Right renal pelvis (tissue), 4 donors: ENCODE results near the gene GRIK4. TPM values are rescaled to one million over a fixed set of nuclear protein-coding genes. Genes with fewer than 3 reads are reported as not detected.
"Not testable (repeated sequence)": the region's sequence is repeated elsewhere in the genome, so short reads cannot be mapped to it uniquely, and the experiment has no call there.

Experiments used
- DNase-seq, 4 donors: peaks; one replicate each; pipeline ENCODE4 v3.0.0-alpha.2; 2013; ENCODE audit warnings: low read depth in 4 of 4, low spot score in 3 of 4, missing footprints in 1 of 4
- polyA plus RNA-seq, 4 donors: library from polyadenylated mRNA; unstranded; fragments of 120-200 nt; gene quantifications; one replicate each; pipeline ENCODE4 v1.2.1, GENCODE V29; 2013; ENCODE audit not compliant: insufficient read length in 4 of 4

The GRIK4 gene
- polyA plus RNA-seq, 4 donors = 0.96 to 1.4 (median 1.2) TPM

DNA sequence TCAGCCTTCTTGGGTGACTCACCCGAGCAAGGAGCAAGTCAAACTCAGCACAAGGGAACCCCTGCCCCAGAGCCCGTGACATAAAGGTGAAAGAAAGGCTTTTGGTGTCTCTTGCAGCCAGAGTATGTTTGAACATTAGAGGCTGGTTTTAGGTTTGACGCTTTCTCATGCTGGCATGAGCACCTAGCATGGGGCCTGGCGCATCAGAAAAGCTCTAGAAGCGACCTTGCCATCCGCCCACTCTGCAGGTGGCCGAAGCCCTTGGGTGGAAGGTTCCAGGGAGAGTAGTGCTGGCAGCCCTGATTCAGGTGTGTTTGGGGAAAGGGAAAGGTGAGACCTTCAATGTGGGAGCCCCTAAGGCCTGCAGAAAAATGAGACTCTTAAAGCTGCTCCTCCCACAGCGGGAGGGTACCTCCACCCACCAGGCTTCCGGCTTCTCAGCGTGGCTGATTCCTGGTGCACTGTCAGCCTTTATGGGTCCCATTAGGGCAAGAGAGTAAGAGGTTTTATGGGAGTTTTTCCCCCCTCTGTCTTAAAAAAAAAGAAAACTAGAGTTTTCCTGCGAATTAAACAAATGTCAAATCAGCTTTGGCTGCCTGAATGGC lies 88.4 kb downstream of the GRIK4 start:
- no peak for DNase-seq

DNA sequence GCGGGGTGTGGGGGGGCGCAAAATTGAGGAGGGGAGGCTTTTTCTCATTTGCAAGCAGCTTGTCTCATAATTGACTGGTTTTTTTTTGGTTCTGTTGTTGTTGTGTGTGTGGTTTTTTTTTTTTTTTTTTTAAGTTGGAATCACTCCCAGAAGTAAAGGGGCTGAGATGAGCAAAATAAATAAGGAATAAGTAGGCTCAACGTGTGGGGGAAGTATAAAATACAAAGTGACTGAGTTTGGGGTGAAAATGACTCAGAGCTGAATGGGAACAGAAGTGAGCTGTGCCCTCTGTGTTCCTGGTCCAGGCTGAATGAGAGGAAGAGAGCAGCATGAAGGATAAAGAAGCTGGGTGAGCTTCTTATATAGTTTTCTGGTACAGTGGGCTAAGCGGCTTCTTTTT lies 90.0 kb downstream of the GRIK4 start:
- no peak for DNase-seq

GRCh38 chr11:120603071-120603470 lies 91.5 kb downstream of the GRIK4 start:
- no peak for DNase-seq

DNA sequence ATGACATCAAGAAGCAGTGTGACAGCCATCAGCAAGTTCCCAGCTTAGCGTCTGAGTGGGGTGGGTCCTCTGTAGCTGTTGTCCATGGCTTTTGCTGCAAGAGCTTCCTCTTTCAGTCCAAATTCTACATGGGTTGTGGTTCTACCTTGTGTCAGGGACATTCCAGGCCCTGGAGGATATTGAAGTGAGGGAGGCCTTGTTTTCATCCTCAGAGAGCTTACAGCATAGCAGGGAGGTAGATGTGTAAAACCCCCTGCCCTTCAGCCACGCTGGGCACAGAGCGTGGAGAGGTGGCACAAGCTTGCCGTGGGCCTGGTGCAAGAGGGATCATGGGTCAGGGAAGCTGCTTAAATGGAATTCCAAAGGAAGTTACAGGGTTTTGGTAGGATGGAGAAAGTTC lies 93.9 kb downstream of the GRIK4 start:
- DNase-seq = no peak

GRCh38 chr11:120606211-120607010 lies 94.9 kb downstream of the GRIK4 start:
- DNase-seq = no peak

- no peak for DNase-seq
Observed at GRCh38 chr11:120608061-120608460, 96.5 kb downstream of the GRIK4 start.

DNA sequence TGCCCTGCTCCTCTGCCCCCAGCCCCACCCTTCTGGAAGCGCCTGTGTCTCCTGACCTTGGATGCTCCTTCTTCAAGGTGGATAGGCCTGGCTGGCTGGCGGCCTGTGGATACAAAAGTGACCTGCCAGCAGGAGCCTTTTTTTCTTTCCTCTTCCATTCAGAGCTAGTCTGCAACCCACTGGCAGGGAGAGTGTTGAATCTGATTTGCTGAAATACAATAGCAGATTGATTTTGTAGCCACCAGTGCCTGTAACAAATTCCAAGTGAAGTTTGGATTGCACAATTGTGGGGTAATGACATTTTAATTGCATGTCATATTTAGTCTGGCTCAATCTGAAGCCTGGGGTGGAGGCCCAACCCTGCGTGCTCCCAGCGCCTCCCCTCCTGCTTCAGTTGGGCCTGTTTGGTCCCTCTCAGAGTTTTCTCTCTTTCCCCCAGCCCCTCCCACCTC lies 97.2 kb downstream of the GRIK4 start:
- no peak for DNase-seq

DNA sequence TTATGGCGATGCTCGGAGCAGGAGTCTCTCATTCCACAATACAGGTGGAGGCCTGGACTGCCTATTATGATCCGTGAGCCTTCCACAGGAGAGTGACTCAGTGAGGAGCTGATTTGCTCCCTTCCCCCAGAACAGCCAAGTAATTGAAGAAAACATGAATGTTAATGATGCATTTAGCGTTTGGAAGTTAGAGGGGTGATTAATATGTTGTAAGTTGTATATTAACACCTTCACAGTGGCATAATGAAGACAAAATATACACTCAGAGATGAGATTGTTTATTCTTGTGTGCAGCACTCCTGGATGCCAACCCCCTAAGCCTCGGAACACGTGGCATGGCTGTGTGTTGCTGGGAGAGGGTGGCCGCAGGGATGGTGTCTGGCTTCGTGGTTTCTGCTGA lies 98.6 kb downstream of the GRIK4 start:
- DNase-seq = no peak

GRCh38 chr11:120611581-120611980 lies 100.0 kb downstream of the GRIK4 start:
- DNase-seq = no peak

DNA sequence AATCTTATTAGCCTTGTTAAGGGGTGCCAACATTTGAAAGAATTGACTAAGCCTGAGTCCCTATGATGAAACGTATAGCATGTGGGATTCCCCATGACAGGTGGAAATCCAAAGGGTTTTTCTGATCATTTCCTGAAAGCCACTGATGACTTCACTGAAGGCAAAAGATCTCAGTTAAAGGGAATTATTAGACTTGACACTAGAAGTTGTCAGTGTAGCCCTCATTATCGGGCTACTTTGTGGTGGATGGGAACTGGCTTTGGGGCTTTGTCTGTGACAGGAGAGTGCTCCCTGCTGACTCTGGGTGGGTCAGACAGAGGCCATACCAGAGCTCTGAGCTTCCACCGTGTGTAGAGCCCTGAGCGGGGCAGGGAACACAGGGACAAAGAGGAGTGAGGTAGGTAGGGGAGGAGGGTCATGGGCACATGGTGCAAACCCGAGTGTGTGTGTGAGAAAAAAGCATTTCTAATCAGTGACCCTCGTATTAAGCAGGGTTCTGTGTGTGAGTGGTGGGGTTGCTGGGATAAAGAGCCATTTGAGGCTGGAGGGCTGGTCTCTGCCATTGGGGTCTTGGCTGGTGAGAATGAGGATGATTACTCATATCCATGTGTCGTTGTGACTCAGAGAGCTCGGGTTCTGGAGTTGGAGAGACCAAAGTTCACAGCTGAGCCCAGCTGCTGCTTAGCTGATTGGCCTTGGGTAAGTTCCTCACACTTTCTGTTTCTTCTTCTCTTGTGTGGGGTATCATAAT lies 101.1 kb downstream of the GRIK4 start:
- DNase-seq = no peak

DNA sequence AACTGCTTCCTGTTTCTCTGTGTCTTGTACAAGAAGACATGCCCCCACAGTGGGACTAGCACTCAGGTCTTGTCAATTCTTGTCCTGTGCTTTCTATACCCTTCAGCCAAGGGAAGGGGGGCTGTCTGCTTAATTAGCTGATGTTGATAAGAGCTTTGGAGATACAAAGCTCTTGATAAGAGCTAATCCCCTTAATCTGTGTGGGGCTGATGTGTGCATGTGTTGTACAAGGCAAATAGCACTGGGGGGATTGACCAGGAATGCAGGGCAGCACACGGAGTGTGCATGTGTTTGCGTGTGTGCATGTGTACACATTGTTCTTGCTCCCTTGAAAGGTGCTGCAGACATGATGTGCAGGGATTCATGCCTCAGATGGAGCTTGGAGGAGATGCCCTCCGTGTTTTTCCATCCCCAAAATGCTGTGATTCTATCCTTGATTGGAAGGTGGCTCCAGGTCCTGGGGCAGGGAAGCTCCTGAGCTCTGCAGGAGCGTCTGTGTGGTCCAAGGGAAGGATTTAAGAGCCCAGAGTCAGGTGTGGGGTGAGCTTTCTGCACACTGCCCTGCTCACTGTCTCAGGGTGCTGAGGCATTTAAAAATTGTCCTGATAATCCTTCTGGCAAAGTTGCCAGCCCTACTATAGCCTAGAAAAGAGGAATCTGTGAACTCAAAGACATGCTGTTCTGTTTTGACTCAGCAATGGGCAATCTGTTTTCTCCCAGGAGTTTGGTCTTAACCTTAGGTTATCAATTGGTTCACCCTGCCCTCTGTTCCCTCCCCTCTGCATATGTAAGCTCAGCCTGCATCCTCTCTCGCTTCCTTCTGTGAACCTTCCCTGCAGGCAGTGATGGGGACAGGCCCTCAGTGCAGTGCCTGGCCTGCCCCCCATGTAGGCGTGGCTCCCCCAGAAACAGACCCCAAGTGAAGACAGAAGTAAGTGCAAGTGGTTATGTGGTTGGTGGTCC lies 102.0 kb downstream of the GRIK4 start:
- no peak for DNase-seq

DNA sequence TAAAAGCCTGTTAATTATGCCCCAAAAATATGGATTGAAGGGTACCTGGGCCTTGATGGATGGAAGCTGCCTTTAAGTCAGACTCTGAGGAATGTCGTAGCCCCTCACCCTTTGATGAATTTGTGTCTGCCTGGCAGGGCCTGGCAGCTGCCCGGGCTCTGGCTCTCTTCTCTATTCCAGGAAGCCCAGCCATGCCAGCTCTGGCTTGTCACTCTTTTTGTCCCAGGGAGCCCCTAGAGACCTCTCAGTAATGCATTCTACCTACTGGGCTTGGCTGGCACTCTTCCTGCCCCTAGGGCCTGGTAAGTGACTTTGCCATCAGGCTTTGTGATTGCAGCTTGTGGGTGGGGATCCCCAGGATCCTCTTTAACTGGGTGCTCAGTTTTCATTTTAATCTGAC lies 103.8 kb downstream of the GRIK4 start:
- DNase-seq = no peak

DNA sequence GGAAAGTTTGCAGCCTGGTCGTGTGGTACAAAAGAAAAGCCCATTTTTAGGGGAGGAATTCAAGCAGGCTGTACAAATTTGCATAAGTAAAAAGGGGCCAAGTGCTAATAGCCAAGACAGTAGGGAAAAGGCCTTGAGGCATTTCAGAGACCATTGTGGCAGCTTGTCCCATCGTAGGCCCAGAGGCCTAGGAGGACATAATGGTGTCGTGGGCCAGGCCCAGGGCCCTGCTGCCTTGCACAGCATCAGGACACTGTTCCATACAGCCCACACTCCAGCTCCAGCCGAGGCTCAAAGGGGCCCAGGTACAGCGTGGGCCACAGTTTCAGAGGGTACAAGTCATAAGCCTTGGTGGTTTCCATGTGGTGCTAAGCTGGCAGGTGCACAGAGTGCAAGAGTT lies 106.9 kb downstream of the GRIK4 start:
- no peak for DNase-seq

DNA sequence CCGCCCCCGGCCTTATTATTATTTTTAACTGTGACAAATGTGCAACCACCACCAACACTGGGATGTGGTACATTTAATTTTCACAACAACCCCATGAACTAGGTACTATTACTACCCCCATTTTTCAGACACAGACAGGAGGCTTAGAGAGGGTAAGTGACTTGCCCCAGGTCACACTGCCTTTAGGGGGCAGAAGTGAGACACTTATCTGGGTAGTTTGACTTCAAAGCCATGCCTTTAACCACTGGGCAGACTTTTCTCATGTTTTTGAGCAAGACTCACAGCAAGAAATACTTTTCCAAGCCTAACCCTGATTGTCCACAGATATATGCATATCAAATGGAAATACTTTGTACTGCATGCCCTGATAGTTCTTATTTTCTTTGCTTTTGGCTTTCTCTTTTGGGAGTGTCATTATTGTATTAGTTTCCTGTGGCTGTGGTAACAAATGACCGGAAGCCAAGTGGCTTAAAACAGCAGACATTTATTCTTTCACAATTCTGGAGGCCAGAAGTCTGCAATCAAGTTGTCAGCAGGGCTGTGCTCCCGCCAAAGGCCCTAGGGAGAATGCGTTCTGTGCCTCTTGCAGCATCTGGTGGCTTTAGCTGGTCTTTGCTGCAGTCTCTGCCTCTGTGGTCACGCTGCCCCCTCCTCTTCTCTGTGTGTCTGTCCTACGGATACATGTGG lies 110.8 kb downstream of the GRIK4 start:
- DNase-seq = no peak

DNA sequence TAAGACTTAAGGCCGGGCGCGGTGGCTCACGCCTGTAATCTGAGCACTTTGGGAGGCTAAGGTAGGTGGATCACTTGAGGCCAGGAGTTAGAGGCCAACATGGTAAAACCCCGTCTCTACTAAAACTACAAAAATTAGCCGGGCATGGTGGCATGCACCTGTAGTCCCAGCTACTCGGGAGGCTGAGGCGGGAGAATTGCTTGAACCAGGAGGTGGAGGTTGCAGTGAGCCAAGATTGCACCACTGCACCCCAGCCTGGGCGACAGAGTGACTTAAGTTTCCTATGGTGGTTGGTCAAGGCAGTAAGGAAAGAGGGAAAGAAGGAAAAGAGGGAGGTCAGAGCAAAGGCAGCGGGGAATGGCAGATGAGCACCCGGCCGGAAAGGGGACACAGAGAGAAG lies 113.4 kb downstream of the GRIK4 start:
- DNase-seq = not testable (repeated sequence)

DNA sequence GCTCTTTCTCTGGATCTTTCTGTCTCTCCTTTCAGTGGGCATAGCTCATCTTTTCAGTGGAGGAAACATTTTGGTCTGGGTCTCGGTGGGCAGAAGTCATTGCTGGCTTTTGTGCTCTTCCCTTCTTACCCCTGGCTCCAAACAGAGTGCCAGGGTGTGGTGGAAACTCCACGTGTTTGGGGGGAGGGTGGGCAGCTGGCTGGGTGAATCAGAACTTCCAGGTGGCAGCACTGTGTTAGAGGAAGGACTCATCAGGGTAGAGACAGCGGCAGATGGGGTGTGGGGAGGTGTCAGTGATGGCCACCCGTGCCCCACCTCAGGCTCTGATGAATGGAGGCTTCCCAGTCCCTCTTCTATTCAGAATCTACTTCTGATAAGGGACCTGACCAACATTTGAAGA lies 114.0 kb downstream of the GRIK4 start:
- no peak for DNase-seq

DNA sequence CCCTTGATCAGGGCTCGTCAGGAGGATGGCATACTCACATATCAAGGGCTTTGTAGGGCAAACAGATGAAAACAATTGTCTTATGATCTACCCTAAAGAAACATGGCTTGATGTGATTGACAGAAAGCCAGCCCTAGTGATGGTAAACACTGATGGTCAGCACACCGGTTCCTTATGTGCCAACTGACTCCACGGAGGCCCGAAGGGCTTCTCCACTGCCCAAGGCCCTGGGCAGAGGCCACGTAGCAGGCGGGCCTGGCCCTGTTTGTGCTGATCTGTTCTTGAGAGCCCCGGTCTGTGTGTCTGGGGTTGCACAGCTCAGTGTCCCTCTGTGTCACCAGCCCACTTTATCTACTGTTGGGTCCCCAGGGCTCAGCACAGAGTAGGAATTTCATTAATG lies 115.2 kb downstream of the GRIK4 start:
- DNase-seq = no peak

- DNase-seq = no peak
Observed at GRCh38 chr11:120627327-120628163, 116.0 kb downstream of the GRIK4 start.
